ENCODE measurements around the gene WFIKKN2. TPM values are rescaled to one million over a fixed set of nuclear protein-coding genes. Genes with fewer than 3 reads are reported as not detected.

Gene WFIKKN2
- total RNA-seq, 1 experiment from 2014 or later, result 0.11 TPM

DNA sequence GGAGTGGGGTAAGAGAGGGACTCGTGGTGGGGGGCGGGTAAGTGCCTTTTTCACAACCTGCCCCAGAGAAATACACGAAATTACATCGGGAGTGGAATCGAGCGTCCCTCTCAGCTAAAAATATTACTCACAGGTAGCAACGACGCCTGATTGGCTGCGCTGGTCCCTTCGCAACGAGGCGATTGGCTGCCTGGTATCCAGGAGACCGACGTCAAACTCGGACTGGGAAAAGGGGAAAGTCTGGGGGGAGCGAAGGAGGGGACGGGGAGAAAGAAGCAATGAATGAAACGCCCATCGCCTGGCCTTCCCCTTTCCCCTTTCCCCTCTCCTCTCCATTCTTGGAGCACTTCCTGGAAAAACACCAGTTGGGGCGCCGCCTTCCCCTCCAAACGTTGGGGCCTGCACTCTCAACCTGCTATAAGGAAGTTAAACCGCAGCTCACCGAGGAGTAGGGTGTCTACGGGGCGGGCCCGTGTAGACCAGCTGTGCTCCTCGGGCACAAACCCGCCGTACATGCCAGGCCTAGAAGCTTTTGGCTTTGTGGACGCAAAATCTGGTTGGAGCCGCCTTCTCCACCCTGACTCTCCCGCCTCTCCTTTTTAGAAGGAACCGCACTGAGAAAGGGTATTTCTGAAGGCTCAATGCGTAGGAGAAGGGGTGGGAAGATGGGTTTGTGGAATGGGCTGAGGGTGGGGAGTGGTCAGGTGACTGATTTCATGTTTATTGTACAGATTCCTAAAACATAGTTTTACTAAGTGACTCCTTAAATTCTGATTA lies 32.2 kb downstream of the WFIKKN2 start:
- Mint-ChIP-seq H3K27me3 (ENCODE audit: low read depth) (no peaks in the 10 kb centered on the region), H3K9me3 (no peaks in the 10 kb centered on the region), H3K4me3 (peak overlapping the region; percentile 95), H3K27ac (peak overlapping the region; percentile 100), H3K4me1 (peaks cover 27% of the 10 kb centered on the region), H3K36me3 (peaks cover 6% of the 10 kb centered on the region)
- ChIA-PET POLR2A (interaction anchor here (0.6 to 3.3 kb wide), 19 partner anchors 9 to 316 kb away, joined by 3 to 47 read pairs (median 7); partner anchors contain the start of genes CACNA1G and SPAG9), CTCF (interaction anchor here (0.7 to 6.0 kb wide), 11 partner anchors 15 to 325 kb away, joined by 3 to 63 read pairs (median 7); no protein-coding TSS in a partner anchor)
- ATAC-seq (peak; percentile 64), DNase-seq (ENCODE audit: low spot score) (peak; percentile 94)
- TF ChIP-seq ZNF138 (CRISPR knock-in tag; conservative IDR thresholded peaks at IDR 0.05), result no peak
- TF ChIP-seq, protein P1, sequence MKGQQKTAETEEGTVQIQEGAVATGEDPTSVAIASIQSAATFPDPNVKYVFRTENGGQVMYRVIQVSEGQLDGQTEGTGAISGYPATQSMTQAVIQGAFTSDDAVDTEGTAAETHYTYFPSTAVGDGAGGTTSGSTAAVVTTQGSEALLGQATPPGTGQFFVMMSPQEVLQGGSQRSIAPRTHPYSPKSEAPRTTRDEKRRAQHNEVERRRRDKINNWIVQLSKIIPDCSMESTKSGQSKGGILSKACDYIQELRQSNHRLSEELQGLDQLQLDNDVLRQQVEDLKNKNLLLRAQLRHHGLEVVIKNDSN (CRISPR knock-in tag; IDR thresholded peaks at IDR 0.05), result peak; percentile 55; the same call in 1 of the 2 replicates
- TF ChIP-seq CREM (CRISPR knock-in tag; IDR thresholded peaks at IDR 0.05), result 0 out of 2 replicates have a peak, but pooled peaks have one; percentile 34
- no peak for TF ChIP-seq RORB (CRISPR knock-in tag; IDR thresholded peaks at IDR 0.05)
- TF ChIP-seq, protein P2, sequence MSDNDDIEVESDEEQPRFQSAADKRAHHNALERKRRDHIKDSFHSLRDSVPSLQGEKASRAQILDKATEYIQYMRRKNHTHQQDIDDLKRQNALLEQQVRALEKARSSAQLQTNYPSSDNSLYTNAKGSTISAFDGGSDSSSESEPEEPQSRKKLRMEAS (CRISPR knock-in tag; IDR thresholded peaks at IDR 0.05), result peak; percentile 67; the same call in 1 of the 2 replicates
- TF ChIP-seq KAT7 (CRISPR knock-in tag; IDR thresholded peaks at IDR 0.05; ENCODE audit: borderline replicate concordance), result 0 out of 2 replicates have a peak, but pooled peaks have one; percentile 45
- TF ChIP-seq IRF2 (CRISPR knock-in tag; IDR thresholded peaks at IDR 0.05; ENCODE audit: borderline replicate concordance, low read depth), result no peak
- TF ChIP-seq, protein P3, sequence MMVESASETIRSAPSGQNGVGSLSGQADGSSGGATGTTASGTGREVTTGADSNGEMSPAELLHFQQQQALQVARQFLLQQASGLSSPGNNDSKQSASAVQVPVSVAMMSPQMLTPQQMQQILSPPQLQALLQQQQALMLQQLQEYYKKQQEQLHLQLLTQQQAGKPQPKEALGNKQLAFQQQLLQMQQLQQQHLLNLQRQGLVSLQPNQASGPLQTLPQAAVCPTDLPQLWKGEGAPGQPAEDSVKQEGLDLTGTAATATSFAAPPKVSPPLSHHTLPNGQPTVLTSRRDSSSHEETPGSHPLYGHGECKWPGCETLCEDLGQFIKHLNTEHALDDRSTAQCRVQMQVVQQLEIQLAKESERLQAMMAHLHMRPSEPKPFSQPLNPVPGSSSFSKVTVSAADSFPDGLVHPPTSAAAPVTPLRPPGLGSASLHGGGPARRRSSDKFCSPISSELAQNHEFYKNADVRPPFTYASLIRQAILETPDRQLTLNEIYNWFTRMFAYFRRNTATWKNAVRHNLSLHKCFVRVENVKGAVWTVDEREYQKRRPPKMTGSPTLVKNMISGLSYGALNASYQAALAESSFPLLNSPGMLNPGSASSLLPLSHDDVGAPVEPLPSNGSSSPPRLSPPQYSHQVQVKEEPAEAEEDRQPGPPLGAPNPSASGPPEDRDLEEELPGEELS (CRISPR knock-in tag; IDR thresholded peaks at IDR 0.05), result 0 out of 2 replicates have a peak, but pooled peaks have one; percentile 34
- 0 out of 2 replicates have a peak, but pooled peaks have one; percentile 48 for TF ChIP-seq SP1 (CRISPR knock-in tag; conservative IDR thresholded peaks at IDR 0.05)
- TF ChIP-seq, protein P4, sequence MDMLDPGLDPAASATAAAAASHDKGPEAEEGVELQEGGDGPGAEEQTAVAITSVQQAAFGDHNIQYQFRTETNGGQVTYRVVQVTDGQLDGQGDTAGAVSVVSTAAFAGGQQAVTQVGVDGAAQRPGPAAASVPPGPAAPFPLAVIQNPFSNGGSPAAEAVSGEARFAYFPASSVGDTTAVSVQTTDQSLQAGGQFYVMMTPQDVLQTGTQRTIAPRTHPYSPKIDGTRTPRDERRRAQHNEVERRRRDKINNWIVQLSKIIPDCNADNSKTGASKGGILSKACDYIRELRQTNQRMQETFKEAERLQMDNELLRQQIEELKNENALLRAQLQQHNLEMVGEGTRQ (CRISPR knock-in tag; IDR thresholded peaks at IDR 0.05), result peak; percentile 55
- TF ChIP-seq, protein P5, sequence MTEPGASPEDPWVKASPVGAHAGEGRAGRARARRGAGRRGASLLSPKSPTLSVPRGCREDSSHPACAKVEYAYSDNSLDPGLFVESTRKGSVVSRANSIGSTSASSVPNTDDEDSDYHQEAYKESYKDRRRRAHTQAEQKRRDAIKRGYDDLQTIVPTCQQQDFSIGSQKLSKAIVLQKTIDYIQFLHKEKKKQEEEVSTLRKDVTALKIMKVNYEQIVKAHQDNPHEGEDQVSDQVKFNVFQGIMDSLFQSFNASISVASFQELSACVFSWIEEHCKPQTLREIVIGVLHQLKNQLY (CRISPR knock-in tag; IDR thresholded peaks at IDR 0.05), result no peak
- TF ChIP-seq, protein P6, sequence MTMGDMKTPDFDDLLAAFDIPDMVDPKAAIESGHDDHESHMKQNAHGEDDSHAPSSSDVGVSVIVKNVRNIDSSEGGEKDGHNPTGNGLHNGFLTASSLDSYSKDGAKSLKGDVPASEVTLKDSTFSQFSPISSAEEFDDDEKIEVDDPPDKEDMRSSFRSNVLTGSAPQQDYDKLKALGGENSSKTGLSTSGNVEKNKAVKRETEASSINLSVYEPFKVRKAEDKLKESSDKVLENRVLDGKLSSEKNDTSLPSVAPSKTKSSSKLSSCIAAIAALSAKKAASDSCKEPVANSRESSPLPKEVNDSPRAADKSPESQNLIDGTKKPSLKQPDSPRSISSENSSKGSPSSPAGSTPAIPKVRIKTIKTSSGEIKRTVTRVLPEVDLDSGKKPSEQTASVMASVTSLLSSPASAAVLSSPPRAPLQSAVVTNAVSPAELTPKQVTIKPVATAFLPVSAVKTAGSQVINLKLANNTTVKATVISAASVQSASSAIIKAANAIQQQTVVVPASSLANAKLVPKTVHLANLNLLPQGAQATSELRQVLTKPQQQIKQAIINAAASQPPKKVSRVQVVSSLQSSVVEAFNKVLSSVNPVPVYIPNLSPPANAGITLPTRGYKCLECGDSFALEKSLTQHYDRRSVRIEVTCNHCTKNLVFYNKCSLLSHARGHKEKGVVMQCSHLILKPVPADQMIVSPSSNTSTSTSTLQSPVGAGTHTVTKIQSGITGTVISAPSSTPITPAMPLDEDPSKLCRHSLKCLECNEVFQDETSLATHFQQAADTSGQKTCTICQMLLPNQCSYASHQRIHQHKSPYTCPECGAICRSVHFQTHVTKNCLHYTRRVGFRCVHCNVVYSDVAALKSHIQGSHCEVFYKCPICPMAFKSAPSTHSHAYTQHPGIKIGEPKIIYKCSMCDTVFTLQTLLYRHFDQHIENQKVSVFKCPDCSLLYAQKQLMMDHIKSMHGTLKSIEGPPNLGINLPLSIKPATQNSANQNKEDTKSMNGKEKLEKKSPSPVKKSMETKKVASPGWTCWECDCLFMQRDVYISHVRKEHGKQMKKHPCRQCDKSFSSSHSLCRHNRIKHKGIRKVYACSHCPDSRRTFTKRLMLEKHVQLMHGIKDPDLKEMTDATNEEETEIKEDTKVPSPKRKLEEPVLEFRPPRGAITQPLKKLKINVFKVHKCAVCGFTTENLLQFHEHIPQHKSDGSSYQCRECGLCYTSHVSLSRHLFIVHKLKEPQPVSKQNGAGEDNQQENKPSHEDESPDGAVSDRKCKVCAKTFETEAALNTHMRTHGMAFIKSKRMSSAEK (CRISPR knock-in tag; IDR thresholded peaks at IDR 0.05; ENCODE audit: borderline replicate concordance), result no peak
- peak; percentile 95 for TF ChIP-seq NFYB (CRISPR knock-in tag; conservative IDR thresholded peaks at IDR 0.05; ENCODE audit: low read depth)
- no peak for TF ChIP-seq ATF1 (CRISPR knock-in tag; IDR thresholded peaks at IDR 0.05)
- TF ChIP-seq CBFB (CRISPR knock-in tag; IDR thresholded peaks at IDR 0.05; ENCODE audit: low read depth), result no peak
- TF ChIP-seq ETV6 (CRISPR knock-in tag; IDR thresholded peaks at IDR 0.05), result peak; percentile 89
- TF ChIP-seq, protein P7, sequence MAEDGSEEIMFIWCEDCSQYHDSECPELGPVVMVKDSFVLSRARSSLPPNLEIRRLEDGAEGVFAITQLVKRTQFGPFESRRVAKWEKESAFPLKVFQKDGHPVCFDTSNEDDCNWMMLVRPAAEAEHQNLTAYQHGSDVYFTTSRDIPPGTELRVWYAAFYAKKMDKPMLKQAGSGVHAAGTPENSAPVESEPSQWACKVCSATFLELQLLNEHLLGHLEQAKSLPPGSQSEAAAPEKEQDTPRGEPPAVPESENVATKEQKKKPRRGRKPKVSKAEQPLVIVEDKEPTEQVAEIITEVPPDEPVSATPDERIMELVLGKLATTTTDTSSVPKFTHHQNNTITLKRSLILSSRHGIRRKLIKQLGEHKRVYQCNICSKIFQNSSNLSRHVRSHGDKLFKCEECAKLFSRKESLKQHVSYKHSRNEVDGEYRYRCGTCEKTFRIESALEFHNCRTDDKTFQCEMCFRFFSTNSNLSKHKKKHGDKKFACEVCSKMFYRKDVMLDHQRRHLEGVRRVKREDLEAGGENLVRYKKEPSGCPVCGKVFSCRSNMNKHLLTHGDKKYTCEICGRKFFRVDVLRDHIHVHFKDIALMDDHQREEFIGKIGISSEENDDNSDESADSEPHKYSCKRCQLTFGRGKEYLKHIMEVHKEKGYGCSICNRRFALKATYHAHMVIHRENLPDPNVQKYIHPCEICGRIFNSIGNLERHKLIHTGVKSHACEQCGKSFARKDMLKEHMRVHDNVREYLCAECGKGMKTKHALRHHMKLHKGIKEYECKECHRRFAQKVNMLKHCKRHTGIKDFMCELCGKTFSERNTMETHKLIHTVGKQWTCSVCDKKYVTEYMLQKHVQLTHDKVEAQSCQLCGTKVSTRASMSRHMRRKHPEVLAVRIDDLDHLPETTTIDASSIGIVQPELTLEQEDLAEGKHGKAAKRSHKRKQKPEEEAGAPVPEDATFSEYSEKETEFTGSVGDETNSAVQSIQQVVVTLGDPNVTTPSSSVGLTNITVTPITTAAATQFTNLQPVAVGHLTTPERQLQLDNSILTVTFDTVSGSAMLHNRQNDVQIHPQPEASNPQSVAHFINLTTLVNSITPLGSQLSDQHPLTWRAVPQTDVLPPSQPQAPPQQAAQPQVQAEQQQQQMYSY (CRISPR knock-in tag; IDR thresholded peaks at IDR 0.05), result peak; percentile 93
- TF ChIP-seq, protein P8, sequence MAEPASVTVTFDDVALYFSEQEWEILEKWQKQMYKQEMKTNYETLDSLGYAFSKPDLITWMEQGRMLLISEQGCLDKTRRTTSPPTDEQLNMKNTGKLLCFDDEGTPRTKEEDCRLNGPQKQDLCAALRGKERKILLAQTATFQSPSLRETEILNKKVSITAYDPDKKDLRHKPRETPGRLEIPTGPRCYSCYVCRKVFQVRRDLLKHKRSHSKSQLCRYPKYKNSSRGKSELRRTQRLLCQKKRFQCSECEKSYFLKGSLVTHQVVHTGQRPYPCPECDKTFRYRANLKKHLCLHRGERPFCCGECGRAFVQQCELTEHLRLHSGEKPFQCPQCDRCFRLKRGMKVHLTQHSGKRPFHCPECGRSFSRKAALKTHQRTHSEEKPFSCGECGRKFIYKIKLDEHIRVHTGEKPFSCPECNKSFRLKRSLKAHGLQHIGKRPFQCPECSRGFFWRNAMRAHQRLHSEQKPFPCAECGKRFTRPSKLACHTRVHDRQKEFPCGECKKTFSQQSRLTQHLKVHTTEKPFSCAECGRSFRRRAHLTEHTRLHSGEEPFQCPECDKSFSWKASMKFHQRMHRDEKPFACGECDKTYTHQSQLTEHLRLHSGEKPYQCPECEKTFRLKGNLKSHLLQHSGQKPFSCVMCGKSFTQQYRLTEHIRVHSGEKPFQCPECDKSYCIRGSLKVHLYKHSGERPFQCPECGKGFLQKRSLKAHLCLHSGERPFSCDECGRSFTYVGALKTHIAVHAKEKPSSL (CRISPR knock-in tag; conservative IDR thresholded peaks at IDR 0.05), result no peak
- no peak for TF ChIP-seq OVOL2 (CRISPR knock-in tag; IDR thresholded peaks at IDR 0.05; ENCODE audit: borderline replicate concordance)
